Smooth muscle cell (in vitro differentiated cells): ENCODE results near the gene RARRES1. TPM values are rescaled to one million over a fixed set of nuclear protein-coding genes. Genes with fewer than 3 reads are reported as not detected.

Experiments
- DNase-seq: peaks from one replicate; lab custom pipeline; 2025; ENCODE audit not compliant: unreplicated experiment; lab: John Stamatoyannopoulos, UW
- H2AFZ ChIP-seq: fragments of 200-600 bp; sonication (generic); 2 replicates; pipeline ENCODE4 v1.6.0; 2016; ENCODE audit warnings: antibody characterized with exemption, low read depth, mild to moderate bottlenecking
- H3F3A ChIP-seq: fragments of 200-600 bp; sonication (generic); 2 replicates; pipeline ENCODE4 v1.6.0; 2017; ENCODE audit warnings: antibody characterized with exemption, low read depth
- H3K27ac ChIP-seq: fragments of 200-600 bp; sonication (generic); 2 replicates; pipeline ENCODE4 v1.5.1; 2016; ENCODE audit warnings: low read depth, mild to moderate bottlenecking
- H3K27me3 ChIP-seq: fragments of 200-600 bp; sonication (generic); 2 replicates; pipeline ENCODE4 v1.6.1; 2016; ENCODE audit warnings: low read depth, mild to moderate bottlenecking
- H3K36me3 ChIP-seq: fragments of 200-600 bp; sonication (generic); 2 replicates; pipeline ENCODE4 v1.5.1; 2016; ENCODE audit warnings: low read depth
- H3K4me1 ChIP-seq: fragments of 200-600 bp; sonication (generic); 2 replicates; pipeline ENCODE4 v1.5.1; 2016; ENCODE audit warnings: low read depth
- H3K4me2 ChIP-seq: fragments of 200-600 bp; sonication (generic); 2 replicates; pipeline ENCODE4 v1.6.0; 2016; ENCODE audit warnings: mild to moderate bottlenecking
- H3K4me3 ChIP-seq: fragments of 200-600 bp; sonication (generic); 2 replicates; pipeline ENCODE4 v1.5.1; 2016; ENCODE audit warnings: mild to moderate bottlenecking
- H3K79me2 ChIP-seq: fragments of 200-600 bp; sonication (generic); 2 replicates; pipeline ENCODE4 v1.6.0; 2016; ENCODE audit warnings: low read depth, mild to moderate bottlenecking
- H3K9ac ChIP-seq: fragments of 200-600 bp; sonication (generic); 2 replicates; pipeline ENCODE4 v1.6.0; 2016; ENCODE audit warnings: low read depth
- H3K9me3 ChIP-seq: fragments of 200-600 bp; sonication (generic); replicated peaks from 2 replicates; pipeline ENCODE4 v1.5.1; 2016; ENCODE audit warnings: low read depth
- H4K20me1 ChIP-seq: fragments of 200-600 bp; sonication (generic); 2 replicates; pipeline ENCODE4 v1.6.0; 2016; ENCODE audit warnings: low read depth
- WGBS: methylation state at CpG from one replicate; pipeline ENCODE4 v1.1.7; 2016; ENCODE audit warnings: low lambda C conversion rate; 5-methylcytosine and 5-hydroxymethylcytosine counted together
- polyA plus RNA-seq: library from polyadenylated mRNA; unstranded; fragments of >200 nt; fragmentation: Nextera tagmentation; extraction: Ambion mirVana; gene quantifications from 2 replicates; pipeline ENCODE4 v1.2.1, GENCODE V29; 2016
- total RNA-seq: library from RNA; depleted of rRNA; stranded (reverse); fragments of >200 nt; gene quantifications from 2 replicates; pipeline ENCODE4 v1.2.3, GENCODE V29; 2014
- TF ChIP-seq, protein P1 (sequence below): fragments of 200-600 bp; sonication (generic); IDR thresholded peaks from 2 replicates; pipeline ENCODE4 v1.5.1; 2017; ENCODE audit warnings: borderline replicate concordance, mild to moderate bottlenecking, antibody characterized with exemption; ENCODE audit not compliant: insufficient read depth, poor library complexity, severe bottlenecking

The RARRES1 gene
- total and polyA plus RNA-seq, 2 experiments from 2014 or later, result 6.6 to 15.3 TPM

DNA sequence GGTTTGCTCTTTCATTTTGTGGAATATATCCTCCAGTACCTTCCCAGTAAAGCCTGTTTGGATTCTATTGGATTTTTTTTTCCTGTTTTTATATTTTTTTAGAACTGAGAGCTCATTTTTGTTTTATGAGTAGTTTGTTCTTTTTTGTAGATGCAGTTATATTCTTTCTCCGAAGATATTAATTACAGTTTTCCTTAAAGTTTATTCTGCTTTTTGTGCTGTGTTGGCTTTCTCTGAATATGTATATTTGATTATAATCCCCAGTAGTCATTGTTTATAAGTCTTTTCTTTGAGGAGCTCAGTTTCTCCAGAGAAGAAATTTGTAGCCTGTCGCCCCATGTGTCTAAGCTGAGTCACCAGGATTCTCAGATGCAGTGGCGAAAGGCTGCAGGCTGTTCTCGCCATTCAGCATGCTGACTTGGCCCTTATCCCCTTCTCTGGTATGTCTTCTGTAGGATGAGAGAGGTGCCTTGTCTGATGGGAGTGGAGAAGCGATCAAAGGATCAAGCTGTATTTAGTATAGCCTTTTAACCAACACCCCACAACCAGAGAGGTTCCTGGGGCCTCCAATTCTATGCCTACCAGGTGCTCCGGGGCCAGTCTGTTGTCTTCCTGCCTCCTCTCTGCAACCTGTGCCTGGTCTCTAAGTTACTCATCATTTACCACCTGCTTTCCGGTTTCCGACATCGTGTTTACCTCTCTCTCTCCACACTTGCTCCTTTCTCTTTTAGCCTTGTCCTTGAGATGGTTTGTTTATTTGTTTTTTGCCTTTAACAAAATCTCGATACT, 37.9 kb upstream of the RARRES1 start:
- DNase-seq, result no peak
- peaks cover 17% of the 10 kb centered on the region for H3K4me1 ChIP-seq
- peak overlapping the region; percentile 19 for H3K9ac ChIP-seq
- no peaks in the 10 kb centered on the region for H3K27me3 ChIP-seq
- no peaks in the 10 kb centered on the region for H3K79me2 ChIP-seq
- WGBS, result 48% methylated on average over 10 of the region's 10 CpGs
- no peak overlapping the region for H2AFZ ChIP-seq
- peaks cover 18% of the 10 kb centered on the region for H3F3A ChIP-seq
- no peaks in the 10 kb centered on the region for H3K9me3 ChIP-seq
- peak overlapping the region; percentile 83 for H3K27ac ChIP-seq
- no peaks in the 10 kb centered on the region for H3K36me3 ChIP-seq
- no peaks in the 10 kb centered on the region for H4K20me1 ChIP-seq
- no peak overlapping the region for H3K4me3 ChIP-seq
- TF ChIP-seq, protein P1, sequence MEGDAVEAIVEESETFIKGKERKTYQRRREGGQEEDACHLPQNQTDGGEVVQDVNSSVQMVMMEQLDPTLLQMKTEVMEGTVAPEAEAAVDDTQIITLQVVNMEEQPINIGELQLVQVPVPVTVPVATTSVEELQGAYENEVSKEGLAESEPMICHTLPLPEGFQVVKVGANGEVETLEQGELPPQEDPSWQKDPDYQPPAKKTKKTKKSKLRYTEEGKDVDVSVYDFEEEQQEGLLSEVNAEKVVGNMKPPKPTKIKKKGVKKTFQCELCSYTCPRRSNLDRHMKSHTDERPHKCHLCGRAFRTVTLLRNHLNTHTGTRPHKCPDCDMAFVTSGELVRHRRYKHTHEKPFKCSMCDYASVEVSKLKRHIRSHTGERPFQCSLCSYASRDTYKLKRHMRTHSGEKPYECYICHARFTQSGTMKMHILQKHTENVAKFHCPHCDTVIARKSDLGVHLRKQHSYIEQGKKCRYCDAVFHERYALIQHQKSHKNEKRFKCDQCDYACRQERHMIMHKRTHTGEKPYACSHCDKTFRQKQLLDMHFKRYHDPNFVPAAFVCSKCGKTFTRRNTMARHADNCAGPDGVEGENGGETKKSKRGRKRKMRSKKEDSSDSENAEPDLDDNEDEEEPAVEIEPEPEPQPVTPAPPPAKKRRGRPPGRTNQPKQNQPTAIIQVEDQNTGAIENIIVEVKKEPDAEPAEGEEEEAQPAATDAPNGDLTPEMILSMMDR, result no peak
- H3K4me2 ChIP-seq, result peak overlapping the region; percentile 78

DNA sequence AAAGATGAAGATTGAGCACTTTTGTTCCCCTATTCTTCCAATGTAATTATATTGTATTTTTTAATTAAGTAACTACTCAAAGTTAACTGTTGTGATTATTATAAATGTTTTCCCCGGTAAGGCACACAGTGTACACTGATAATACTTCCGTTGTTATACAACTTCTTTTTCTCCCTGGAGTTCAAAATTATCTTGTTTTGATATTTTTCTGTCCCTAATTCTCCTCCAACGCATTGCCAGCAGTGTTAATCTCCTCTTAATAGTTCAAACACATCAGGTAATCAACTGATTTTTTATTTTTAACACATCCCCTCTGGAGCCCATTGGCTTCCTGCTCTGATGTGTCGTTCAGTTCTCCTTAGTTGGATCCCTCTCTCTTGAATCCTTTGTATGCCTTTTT, 37.3 kb upstream of the RARRES1 start:
- 80% methylated on average over 4 of the region's 4 CpGs for WGBS
- H3K79me2 ChIP-seq, result no peaks in the 10 kb centered on the region
- peak overlapping the region; percentile 78 for H3K4me2 ChIP-seq
- H2AFZ ChIP-seq, result no peak overlapping the region
- no peaks in the 10 kb centered on the region for H4K20me1 ChIP-seq
- no peaks in the 10 kb centered on the region for H3K36me3 ChIP-seq
- no peak for DNase-seq
- no peak overlapping the region for H3K4me3 ChIP-seq
- TF ChIP-seq, protein P1, result no peak
- H3K27ac ChIP-seq, result peak overlapping the region; percentile 83
- peaks cover 18% of the 10 kb centered on the region for H3F3A ChIP-seq
- H3K9me3 ChIP-seq, result no peaks in the 10 kb centered on the region
- H3K9ac ChIP-seq, result peak overlapping the region; percentile 19
- peaks cover 17% of the 10 kb centered on the region for H3K4me1 ChIP-seq
- no peaks in the 10 kb centered on the region for H3K27me3 ChIP-seq

DNA sequence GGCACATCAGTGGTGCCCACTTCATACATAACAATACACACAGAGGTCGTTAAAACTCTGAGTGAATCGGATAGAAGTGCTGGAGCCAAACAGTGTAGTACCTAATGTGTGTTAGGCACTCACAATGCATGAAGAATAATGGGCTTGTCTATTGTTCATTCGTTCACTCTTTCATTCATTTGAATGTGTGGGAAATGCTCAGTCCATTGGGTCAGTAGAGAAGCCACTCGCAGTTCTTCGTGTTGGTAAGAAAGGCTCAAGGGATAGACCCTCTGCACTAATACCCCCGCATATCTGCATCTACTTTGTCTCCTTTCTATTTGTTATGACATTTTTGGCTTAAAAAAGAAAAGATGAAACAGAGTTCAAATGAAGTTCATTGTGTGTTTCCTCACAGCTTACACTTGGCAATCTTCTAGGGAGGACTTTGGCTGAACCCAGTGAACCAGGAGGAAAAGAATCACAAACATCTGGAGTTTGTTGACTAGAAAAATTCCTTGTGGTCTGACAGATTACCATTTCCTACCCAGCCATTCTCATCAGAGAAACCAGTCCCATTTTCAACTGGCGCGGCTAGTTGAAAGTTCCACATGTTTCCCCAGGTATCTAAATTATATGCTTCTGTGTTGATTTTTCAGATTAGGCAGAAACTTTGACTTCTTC, 36.8 kb upstream of the RARRES1 start:
- Histone ChIP-seq H3K4me3 (no peak overlapping the region), H3K27ac (peak overlapping the region; percentile 83), H3K9ac (no peak overlapping the region), H3K79me2 (no peaks in the 10 kb centered on the region), H4K20me1 (no peaks in the 10 kb centered on the region), H3K36me3 (no peaks in the 10 kb centered on the region), H2AFZ (no peak overlapping the region), H3K4me1 (peaks cover 17% of the 10 kb centered on the region), H3K27me3 (no peaks in the 10 kb centered on the region), H3F3A (peaks cover 18% of the 10 kb centered on the region), H3K4me2 (peak overlapping the region; percentile 78), H3K9me3 (no peaks in the 10 kb centered on the region)
- WGBS, result 52% methylated on average over 8 of the region's 8 CpGs
- TF ChIP-seq, protein P1, result no peak
- no peak for DNase-seq
